NCI-H774 (cell line): ENCODE data around the gene UBE2L6.
"Not testable (repeated sequence)": the region's sequence is repeated elsewhere in the genome, so short reads cannot be mapped to it uniquely, and the experiment has no call there.

Experiments used
- DNase-seq: peaks from one replicate; lab custom pipeline; 2025; lab: John Stamatoyannopoulos, UW

Gene UBE2L6

DNA sequence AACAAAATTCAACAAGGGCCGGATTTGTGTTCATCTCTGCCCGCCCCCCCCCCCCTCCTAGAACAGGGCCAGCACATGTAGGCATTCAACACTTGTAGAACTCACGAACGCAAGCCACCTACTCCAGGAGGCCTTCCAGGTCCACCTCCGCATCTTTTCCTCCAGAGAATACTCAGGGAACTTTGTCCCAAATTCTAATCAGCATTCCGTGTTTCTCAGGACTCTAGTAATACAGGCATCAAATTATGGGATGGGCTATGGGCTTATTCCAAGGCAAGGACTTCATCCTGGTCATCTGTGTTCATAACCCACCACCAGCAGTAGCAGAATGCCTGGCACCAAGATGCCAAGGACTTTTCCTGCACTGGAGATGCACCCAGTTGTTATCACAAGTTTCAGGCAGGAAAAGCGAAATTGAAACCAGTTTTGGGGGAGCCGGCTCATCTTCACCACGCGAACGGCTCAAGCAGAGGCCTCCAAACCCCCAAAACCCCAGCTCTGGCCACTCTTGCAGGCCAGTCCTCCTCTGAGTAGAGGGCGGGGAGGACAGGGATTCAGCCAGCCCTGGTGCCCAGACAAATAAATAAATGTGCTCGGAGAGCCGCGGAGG, 462 bp downstream of the UBE2L6 start:
- DNase-seq = no peak

GRCh38 chr11:57566005-57566904, 1.2 kb downstream of the UBE2L6 start:
- DNase-seq = no peak

GRCh38 chr11:57562596-57562995, 4.9 kb downstream of the UBE2L6 start:
- DNase-seq = no peak

- DNase-seq = no peak
Measured at GRCh38 chr11:57560146-57560545, 7.3 kb downstream of the UBE2L6 start.

- DNase-seq = no peak
Measured at GRCh38 chr11:57556041-57556440, 11.4 kb downstream of the UBE2L6 start.

GRCh38 chr11:57555393-57555792, 12.1 kb downstream of the UBE2L6 start:
- no peak for DNase-seq

DNA sequence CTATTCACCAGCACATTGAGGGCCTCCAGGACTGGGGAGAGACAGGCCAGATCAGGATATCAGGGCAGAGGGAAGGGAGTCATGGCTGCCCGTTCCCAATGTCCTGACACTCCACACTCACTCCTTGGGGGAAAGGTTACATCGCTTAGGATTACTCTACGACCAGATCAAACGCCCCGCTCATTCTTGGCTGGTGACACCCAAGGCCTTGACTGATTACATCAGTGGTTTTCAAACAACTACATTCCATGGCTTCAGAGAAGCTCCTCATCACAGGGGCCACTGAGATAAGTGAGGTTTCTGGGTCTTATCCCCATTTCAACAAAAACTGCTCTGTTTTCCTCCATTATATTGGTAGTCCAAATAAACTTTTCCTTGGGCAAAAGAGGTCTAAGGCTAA, 15.0 kb downstream of the UBE2L6 start:
- no peak for DNase-seq

GRCh38 chr11:57551941-57552340, 15.5 kb downstream of the UBE2L6 start:
- no peak for DNase-seq

GRCh38 chr11:57549983-57550382, 17.5 kb downstream of the UBE2L6 start:
- DNase-seq = no peak

GRCh38 chr11:57547854-57548377, 19.6 kb downstream of the UBE2L6 start:
- no peak for DNase-seq

GRCh38 chr11:57546869-57547475, 20.5 kb downstream of the UBE2L6 start:
- DNase-seq = no peak

- DNase-seq = no peak
Measured at GRCh38 chr11:57546451-57546850, 21.0 kb downstream of the UBE2L6 start.

DNA sequence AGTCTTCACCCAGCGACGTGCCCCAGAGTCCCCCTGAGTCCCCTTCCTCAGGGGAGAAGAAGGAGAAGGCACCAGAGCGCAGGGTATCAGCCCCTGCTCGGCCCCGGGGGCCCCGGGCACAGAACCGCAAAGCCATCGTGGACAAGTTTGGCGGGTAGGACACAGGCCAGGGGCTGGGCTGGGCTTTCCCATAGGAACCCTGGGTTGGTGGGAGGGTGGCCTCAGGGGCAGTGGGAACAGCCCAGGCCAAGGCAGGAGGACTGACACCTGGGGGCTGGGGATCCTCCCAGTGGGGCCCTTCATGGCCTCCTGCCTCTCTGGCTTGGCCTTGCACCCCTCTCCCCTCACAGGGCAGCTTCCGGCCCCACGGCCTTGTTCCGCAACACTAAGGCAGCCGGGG, 21.6 kb downstream of the UBE2L6 start:
- no peak for DNase-seq

- no peak for DNase-seq
Measured at GRCh38 chr11:57544566-57544965, 22.9 kb downstream of the UBE2L6 start.

DNA sequence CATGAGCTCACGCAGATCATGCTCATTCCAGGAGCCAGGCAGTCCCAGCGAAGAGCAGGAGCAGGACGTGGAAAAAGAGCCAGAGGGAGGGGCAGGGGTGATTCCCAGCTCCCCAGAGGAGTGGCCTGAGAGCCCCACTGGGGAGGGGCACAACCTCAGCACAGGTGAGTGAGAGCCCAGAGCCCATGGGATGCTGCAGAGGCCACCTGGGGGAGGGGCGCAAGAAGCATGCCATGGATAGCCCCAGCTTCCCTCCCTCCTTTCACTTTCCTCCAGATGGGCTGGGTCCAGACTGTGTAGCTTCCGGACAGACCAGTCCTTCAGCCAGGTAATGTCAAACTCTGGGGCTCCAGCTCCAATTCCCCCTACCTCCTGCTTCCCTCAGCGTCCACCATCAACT, 23.9 kb downstream of the UBE2L6 start:
- no peak for DNase-seq

- DNase-seq = no peak
Measured at GRCh38 chr11:57542582-57542981, 24.9 kb downstream of the UBE2L6 start.

- no peak for DNase-seq
Measured at GRCh38 chr11:57541169-57541568, 26.3 kb downstream of the UBE2L6 start.

- DNase-seq = no peak
Measured at GRCh38 chr11:57539342-57539741, 28.1 kb downstream of the UBE2L6 start.

DNA sequence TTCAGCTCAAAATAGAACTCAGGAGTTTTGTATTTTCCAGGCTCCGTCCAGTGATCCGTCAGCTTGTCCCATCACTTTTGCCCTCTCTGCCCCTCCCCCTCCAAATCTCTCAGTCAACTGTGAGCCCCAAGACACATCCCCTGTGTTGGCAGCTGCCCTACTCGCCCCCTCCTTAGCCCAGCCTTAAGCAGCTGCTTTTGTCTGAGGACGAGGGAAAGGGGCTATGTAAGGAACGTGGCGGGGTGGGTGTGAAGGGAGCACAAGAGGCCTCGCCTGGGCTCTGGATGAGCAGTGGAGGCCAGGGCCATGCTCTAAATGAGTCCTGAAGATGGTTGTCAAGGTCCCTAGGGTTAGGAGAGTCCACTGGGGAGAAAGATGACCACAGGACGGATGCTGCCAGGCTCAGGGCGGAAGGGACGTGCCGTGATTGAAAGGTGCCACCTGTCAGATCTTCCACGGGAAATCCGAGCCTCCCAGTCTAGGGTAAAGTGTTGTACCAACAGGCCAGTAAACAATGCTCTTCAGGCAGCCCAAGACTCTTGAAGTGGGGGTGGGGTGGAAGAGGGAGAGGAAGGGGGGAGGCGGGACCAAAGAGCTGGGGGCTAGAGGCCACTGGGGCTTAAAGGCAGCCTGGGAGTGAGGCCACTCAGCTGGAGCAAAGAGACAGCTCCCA, 30.4 kb downstream of the UBE2L6 start, which contains the start of gene SMTNL1:
TSS of gene SMTNL1 (plus strand) at position 649 of the 673 bp plus-strand sequence. CDS start 5,048 bp downstream, outside the sequence.
- DNase-seq = no peak

- DNase-seq = not testable (repeated sequence)
Measured at GRCh38 chr11:57534449-57534848, 33.0 kb downstream of the UBE2L6 start.

- peak; percentile 97 for DNase-seq
Measured at GRCh38 chr11:57530596-57531507, 36.6 kb downstream of the UBE2L6 start, which contains the start of gene TIMM10. TIMM10 (minus strand) TSS chr11:57530754; CDS start chr11:57530189, 565 bp downstream.
